ENCODE measurements around the gene CCL15.
"Not testable (repeated sequence)": the region's sequence is repeated elsewhere in the genome, so short reads cannot be mapped to it uniquely, and the experiment has no call there.

Gene CCL15

GRCh38 chr17:36001110-36001771, at the start of gene CCL15:
TSS of gene CCL15 (minus strand) at chr17:36001553. CDS start at chr17:36001492, 61 bp downstream.
- no peak for DNase-seq (ENCODE audit: low read depth, low spot score)

GRCh38 chr17:36049643-36050042, 48.3 kb upstream of the CCL15 start:
- DNase-seq (ENCODE audit: low read depth, low spot score): no peak

GRCh38 chr17:36048066-36048465, 46.7 kb upstream of the CCL15 start:
- no peak for DNase-seq (ENCODE audit: low read depth, low spot score)

- no peak for DNase-seq (ENCODE audit: low read depth, low spot score)
Observed at GRCh38 chr17:36036235-36036634, 34.9 kb upstream of the CCL15 start.

GRCh38 chr17:36034127-36034526, 32.8 kb upstream of the CCL15 start:
- DNase-seq (ENCODE audit: low read depth, low spot score): no peak

- DNase-seq (ENCODE audit: low read depth, low spot score): no peak
Observed at GRCh38 chr17:36030956-36031355, 29.6 kb upstream of the CCL15 start.

GRCh38 chr17:36027761-36028160, 26.4 kb upstream of the CCL15 start:
- no peak for DNase-seq (ENCODE audit: low read depth, low spot score)

- no peak for DNase-seq (ENCODE audit: low read depth, low spot score)
Observed at GRCh38 chr17:36024106-36024869, 22.9 kb upstream of the CCL15 start.

GRCh38 chr17:36019423-36019822, 18.1 kb upstream of the CCL15 start:
- no peak for DNase-seq (ENCODE audit: low read depth, low spot score)

GRCh38 chr17:36017799-36018198, 16.4 kb upstream of the CCL15 start, which contains the start of gene CCL23:
TSS of gene CCL23 (minus strand) at chr17:36017972. CDS start at chr17:36017897, 75 bp downstream.
- no peak for DNase-seq (ENCODE audit: low read depth, low spot score)

GRCh38 chr17:36016555-36016954, 15.2 kb upstream of the CCL15 start:
- no peak for DNase-seq (ENCODE audit: low read depth, low spot score)

- DNase-seq (ENCODE audit: low read depth, low spot score): not testable (repeated sequence)
Observed at GRCh38 chr17:36015895-36016294, 14.5 kb upstream of the CCL15 start.

GRCh38 chr17:36014946-36015345, 13.6 kb upstream of the CCL15 start:
- DNase-seq (ENCODE audit: low read depth, low spot score): no peak

GRCh38 chr17:36011201-36011600, 9.8 kb upstream of the CCL15 start:
- DNase-seq (ENCODE audit: low read depth, low spot score): no peak

GRCh38 chr17:36008998-36009665, 7.8 kb upstream of the CCL15 start:
- DNase-seq (ENCODE audit: low read depth, low spot score): no peak

- DNase-seq (ENCODE audit: low read depth, low spot score): no peak
Observed at GRCh38 chr17:36004594-36005108, 3.3 kb upstream of the CCL15 start.

GRCh38 chr17:36002631-36003030, 1.3 kb upstream of the CCL15 start:
- no peak for DNase-seq (ENCODE audit: low read depth, low spot score)

GRCh38 chr17:36001862-36002603, 680 bp upstream of the CCL15 start:
- DNase-seq (ENCODE audit: low read depth, low spot score): no peak

- DNase-seq (ENCODE audit: low read depth, low spot score): no peak
Observed at GRCh38 chr17:36000732-36001109, 632 bp downstream of the CCL15 start.

- DNase-seq (ENCODE audit: low read depth, low spot score): no peak
Observed at GRCh38 chr17:35998756-35999155, 2.6 kb downstream of the CCL15 start.

- DNase-seq (ENCODE audit: low read depth, low spot score): no peak
Observed at GRCh38 chr17:35998018-35998545, 3.3 kb downstream of the CCL15 start.
